ENCODE data around the gene AGPS.
"Not testable (repeated sequence)": the region's sequence is repeated elsewhere in the genome, so short reads cannot be mapped to it uniquely, and the experiment has no call there.

The AGPS gene

DNA sequence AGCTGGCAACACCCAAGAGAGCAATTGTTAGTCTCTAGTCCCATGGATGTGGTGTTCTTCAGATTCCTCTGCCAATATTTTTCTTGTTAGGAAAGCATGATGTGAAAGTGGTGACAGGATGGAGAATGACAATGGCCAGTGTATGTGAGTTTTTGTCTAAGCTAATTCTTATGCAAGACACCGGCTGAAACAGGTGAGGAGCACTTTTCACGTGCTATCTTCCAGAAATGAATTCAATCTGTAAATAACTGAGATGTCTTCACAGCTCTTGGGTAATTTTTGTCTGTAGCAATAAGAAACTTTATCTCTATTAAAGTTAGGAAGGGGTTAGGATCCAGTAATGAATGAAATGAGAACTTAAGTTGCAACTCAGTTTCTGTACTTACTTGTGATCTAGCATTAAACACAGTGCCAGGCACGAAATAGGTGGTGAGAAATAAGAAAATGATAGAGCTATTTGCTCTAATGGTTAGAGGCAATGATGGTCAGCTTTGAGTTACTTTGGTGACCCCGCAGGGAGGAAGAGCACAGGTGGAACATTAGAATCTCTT is 676 bp upstream of the AGPS start:
- DNase-seq: no peak

DNA sequence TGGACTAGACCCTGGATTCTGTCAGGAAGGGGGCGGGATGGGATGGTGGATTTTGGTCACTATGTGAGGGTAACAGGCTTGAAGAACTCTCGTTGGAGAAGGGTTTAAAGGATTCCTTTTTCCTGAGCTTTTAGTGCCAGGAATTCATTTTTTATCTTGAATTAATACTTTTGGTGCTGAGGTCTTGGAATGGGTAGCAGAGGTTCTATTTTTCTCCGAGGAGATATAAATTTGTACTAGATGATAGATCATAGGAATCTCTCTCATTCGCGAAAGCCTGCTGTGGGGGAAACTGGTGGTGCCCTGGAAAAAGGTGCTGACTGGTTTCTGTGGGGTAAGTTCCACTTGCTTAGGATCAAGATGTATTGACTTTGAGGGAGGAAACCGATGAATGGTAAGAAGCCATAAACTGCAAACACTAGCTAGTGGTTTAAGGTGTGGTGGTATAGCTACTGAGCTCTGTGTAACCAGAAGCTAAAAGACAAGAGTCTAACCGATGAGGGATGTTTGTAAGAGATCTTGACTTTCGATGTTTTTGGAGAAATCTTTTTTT is 706 bp downstream of the AGPS start:
- peak; percentile 10 for DNase-seq

DNA sequence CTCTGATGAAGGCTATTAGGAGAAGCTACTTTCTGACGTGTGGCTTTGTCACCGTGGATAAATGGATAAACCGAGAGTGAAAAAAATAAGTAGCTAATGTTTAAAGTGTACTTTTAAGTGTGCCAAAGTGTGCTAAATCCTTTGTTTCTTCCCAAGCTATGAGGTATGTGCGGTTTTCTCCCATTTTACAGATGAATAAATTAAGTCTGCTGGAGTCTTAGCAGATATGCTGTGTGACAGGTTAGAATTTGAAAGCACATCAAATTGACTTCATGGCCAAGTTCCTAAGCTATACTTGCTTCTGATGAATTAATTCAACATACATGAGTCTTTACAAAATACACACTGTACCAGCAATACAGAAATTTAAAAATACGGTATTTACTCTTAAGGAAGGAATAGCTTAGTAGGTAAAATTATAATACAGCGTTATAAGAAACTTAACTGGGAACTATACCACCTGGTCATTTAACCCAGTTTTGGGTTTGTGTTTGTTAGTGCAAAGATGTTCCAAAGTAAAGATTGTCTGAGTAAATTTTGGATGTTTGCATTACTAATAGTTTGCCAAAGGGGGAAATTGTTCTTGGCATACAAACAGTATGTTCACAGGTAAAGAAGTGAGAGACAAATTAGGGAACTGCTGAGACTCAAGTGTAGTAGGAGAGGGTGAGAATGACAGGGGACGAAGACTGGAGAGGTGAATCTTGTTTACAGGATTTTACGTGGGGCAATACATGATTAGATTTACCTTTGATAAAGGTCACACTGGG is 1.4 kb downstream of the AGPS start:
- DNase-seq: no peak

DNA sequence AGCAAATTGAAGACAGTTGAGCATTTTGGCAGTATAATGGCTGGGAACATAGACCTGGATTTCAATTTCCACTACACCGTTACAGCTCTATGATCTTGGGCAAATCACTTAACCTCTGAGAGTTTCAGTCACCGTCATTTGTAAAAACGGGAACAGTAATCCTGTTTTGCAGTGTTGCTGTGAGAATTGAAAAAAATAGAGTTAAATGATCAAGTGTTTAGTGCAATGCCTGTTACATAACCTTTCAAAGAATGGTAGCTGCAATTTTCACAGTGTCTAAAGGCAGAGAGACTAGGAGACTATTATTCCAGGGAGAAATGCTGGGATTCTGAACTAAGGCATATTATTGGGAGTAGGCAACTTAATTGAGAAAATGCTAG is 2.0 kb downstream of the AGPS start:
- DNase-seq: no peak

DNA sequence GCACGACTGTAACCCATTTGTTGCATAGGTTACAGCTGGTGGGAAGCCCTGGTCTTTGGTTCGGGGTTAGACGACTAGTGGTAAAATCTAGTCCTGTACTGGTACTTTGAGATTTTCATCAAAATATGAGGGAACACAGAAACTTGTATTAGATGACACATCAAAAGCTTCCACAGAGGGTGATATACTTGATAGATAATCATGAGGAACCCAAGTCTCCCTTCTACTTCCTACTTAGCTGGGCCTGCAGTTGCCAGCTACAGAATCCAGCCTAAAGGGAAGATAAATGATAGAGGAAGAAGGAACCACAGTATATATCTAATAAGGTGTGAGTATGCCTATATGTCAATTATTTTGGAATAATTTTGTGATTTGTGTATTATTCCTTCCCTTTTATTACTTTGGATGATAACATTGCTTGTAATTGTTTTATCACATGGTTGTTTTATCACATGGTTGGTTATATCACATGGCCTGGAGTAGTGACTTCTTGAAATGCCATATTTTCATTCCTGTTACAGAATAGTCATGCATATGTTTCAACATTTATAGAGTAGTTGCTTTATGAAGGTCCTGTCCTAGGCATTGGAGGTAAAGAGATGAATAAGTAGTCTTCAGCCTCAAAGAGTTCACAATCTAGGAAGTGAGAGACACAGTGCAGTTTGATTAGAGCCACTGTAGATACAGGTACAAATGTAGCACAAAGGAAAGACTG is 2.9 kb downstream of the AGPS start:
- DNase-seq: no peak

DNA sequence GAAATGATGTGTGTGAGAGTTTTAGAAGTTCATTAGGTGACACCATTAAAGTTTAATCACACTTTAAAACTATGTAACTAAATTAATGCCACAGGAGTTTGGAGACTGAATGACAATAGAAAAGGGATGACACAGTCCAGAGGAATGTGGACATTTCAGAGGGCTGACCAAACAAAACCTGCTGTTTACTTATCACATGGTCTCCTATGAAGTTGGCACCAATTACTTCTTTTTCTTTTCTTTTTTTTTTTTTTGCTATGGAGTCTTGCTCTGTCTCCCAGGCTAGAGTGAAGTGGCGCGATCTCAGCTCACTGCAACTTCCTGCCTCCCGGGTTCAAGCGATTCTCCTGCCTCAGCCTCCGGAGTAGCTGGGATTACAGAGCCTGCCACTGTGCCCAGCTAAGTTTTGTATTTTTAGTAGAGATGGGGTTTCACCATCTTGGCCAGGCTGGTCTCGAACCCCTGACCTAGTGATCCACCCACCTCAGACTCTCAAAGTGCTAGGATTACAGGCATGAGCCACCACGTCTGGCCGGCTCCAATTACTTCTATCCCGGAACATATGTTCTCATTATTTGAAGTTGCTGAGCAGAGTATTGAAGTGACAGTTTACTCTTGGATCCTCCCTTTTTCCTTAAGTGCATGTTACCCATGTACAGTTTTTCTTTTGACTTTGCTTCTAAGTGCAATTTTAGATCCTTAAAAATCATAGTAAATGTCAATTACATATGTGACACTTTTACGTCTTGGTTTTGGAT is 4.3 kb downstream of the AGPS start:
- DNase-seq: no peak

DNA sequence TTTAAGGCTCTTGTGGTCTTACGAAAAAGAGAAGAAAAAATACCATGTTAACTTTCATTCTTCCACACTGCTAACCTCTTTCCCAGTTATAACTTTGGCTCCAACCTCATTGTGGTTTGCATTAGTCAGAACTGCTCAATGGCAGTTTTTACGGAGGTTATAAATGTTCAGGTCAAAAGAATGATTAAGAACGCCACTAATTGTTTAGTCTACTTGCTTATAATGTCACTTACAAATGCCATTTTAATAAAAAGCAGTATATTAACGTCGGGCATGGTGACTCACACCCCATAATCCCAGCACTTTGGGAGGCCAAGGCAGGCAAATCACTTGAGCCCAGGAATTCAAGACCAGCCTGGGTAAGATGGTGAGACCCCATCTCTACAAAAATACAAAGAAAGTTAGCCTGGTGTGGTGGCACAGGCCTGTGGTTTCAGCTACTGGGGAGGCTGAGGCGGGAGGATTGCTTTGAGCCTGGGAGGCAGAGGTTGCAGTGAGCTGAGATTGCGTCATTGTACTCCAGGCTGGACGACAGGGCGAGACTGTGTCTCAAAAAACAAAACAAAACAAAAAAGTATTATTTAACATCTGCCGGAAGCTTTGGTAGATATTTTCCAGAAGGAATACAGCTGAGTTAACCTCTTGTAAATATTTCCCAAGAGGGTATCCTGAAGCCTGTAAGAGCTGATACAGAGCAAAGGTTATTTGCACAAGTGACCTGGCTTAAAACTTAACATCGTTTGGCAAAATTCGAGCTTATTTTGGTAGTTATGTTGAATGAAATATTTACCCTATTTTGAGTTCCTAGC is 5.1 kb downstream of the AGPS start:
- no peak for DNase-seq

DNA sequence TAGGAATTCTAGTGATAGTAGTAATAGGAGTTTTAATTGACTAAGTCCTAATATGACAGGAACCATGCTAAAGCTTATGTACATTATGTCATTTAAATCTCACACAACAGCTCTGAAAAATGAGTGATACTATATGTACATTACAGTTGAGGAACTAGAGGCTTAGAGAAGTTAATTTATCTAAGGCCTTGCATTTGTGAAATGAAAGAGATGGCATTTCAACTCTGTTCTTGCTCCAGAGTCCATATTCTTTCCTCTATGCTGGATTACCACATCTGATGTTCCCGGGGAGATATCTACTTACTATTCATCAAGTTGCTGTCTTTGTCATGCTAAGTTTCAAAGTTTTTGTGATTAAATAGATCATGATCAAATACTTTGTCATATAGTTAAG is 5.7 kb downstream of the AGPS start:
- no peak for DNase-seq

DNA sequence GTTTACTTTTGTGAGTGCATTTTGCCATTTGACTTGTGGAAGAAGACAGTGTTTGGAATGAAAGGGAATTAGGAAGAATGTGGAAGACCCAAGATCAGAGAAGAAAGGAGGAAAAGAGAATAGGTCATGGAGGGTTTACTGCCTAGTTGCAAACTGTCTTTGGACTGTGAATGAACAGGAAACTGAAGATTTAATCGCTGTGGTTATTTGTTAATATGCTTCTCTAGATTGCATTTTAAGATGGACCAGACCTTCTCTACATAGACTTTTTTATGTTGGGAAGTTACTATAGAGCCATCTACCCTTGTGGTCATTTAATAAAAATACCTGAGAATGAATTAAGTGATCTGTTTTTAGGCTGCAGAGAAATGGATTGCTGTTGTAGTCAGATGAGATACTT is 6.2 kb downstream of the AGPS start:
- no peak for DNase-seq

DNA sequence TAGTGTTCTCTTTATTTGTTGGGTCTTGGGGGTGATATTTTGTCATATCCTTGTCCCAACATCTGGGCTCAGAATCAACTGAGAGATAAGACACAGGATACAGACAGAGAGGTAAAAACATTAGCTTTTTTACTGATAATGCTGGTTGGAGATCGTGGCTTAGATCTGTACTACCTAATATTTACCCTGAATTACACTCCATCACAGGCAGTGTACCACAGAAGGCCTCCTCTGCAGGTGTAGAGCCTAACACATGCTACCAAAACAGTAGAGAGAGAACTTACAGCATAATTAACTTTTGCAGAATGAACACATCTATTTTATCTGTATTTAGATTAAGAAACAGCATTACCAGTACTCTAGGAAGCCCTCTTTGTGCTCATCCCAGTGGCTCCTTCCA is 6.8 kb downstream of the AGPS start:
- no peak for DNase-seq

DNA sequence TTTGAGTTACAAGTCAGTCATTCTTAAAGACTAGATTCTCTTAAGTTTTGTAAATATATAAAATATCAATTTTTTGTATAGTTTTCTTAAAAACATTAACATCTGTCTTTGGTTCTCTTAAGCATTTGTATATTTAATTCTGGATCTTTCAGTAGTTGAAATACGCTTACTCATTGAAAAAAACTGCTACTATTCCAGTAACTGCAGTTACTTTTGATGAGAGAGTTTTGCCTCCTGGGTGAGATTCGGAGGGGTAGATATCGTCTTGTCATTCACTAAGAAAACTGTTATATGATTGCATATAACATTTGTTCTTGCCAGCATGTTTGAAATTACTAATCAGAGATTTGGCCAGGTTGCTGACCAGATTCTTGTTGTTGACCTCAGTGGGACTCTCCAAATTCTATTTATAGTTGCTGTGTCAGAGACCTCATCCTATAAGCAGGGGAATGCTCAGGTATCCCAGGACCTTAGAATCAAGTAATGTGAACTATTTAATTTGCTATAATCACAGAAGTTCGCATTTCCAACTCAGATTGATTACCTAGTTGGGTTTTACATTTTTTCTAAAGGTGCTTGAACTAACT is 7.9 kb downstream of the AGPS start:
- no peak for DNase-seq

DNA sequence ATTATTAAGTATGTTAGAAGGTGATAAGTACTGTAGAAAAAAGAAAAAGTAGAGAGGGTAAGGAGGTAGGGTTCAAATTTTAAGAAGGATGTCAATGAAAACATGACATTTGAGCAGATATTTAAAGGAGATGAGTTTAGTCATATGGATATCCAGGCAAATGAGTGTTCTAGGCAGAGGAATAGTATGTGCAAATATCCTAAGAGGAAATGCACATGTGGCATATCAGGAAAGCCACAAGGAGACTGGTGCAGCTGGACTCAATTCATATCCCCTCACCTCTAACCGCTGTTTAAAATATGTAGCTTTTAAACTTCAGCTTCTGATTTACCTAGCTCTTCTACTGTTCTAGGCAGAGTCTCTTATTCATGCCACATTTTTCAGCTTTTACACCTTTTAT is 9.5 kb downstream of the AGPS start:
- DNase-seq: no peak

DNA sequence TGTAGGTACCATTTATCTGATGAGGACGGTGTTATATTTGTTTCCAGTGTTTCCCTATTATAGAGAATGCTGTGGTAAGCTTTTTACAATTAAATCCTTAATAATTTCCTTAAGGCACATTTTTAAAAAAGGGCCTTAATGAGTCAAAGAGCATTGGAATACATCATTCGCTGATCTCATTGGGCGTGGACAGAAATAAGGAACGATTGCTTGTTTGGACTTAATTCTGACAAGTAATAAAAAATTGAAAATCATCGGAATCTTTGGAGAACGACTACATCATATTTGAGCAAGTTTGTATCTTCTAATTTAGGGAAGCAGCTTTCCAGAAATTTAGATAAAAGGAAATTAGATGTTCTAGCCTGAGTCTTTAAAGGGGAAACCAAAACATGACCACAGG is 11.3 kb downstream of the AGPS start:
- no peak for DNase-seq

DNA sequence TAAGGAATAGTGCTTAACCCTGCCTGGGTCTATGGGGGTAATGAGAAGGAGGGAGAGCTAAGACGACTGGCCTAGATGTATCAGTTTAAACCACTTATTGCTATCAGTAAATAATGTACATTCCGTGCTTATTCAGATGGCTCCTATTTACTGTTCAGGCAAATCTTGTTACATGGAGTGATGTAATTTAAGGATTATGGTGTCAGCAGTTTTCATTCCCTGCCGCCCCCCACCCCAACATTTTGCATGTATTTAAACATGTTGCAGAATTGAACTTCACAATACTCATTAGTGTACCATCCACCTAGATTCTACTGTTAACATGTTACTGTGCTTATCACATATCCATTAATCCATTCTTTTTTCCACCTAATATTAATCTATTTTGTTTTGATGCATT is 11.7 kb downstream of the AGPS start:
- no peak for DNase-seq

DNA sequence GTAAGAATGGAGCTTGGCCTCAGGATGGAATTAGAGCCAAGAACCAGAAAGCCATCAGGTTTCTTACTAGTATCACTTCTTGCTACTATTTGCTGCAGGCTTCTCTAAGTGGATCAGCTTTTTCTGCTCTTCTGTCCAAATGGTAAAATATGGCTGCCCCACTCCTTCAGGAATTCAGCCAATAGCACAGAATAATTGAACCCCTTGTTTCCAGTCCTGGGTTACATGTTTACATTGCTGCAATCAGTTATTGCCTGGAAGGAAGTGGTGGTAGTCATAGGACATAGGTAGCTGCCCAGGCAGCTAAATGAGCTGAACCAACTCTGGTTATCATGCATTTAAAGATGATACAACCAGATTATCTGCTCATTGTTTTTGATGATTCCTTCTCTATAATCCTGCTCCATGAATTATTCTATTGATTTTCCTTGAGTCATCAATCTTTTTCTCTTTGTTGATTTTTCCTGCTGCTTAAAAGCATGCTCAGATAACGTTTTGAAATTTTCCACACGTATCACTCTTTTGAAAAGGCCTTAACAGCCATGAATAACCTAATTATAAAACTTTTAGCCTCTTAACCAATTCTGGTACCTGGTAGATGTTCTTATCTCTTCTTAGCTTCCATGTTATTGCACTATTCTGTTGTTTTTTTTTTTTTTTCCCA is 12.6 kb downstream of the AGPS start:
- DNase-seq: no peak

DNA sequence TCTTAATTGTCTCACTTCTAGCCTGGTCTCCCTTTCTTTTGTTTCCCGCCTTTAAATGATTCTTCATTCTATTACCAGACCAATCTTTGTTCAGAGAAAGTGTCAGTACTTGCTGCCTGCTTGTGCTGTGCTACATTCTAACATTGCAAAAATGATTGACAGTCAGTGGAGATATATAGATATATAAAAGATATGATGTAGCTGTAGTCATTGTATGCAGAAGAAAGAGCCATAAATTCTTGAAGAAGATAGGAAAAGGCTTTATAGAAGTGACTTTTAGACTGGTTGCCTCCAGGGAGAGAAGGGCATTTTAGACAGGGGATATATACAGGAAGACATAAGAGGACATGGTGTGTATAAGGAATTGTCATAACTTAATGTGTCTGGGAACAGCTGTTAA is 13.6 kb downstream of the AGPS start:
- no peak for DNase-seq

DNA sequence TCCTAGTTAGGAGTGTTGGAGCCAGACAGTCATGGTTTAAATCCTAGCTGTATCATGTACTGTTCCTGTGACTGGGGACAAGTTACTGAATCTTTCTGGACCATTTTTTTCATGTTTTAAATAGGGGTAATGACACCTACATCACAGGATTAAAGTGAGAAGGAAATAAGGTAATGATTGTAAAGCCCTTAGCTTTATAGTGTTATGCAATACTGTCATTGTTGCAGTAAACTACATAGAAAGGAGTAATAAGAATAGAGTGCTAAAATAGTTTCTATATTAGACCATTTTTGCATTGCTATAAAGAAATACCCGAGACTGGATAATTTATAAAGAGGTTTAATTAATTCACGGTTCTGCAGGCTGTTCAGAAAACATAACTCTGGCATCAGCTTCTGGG is 14.5 kb downstream of the AGPS start:
- DNase-seq: no peak

DNA sequence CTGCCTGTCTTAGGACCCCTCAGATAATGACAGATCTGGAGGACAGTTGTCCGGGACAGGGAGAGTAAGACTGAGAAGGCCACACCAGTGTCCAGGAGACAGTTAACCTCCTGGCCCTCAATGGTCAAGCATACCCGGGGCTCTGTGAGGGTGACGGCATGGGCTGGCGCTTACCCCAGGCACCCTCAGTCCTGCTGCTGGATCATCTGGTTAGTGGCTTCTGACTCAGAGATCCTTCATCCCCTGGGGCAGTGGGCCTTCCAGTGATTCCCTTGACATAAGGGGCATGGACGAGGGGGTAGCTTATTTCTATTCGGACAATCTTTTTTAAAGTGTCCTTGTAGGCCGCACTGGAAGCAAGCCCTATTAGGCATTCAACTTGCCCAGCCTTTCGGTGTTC is 18.1 kb downstream of the AGPS start:
- not testable (repeated sequence) for DNase-seq

DNA sequence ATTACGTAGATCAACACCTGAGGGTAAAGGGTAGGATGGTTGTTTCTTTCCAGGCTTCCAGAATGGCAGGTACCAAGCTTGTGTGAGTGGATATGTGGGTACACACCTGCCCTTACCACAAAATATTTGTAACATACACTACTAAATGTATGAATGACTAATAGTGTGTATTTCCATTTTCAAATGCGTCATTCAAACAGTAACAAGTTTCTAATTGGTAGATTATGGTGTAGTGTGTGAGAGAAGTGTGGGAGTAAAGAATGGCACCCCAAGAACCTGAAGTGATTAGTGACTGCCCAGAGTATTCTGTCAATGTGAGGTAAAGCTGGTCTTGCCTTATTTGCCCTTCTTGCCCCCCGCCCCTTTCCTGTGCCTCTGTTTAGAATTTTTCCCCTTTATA is 21.1 kb downstream of the AGPS start:
- DNase-seq: no peak

DNA sequence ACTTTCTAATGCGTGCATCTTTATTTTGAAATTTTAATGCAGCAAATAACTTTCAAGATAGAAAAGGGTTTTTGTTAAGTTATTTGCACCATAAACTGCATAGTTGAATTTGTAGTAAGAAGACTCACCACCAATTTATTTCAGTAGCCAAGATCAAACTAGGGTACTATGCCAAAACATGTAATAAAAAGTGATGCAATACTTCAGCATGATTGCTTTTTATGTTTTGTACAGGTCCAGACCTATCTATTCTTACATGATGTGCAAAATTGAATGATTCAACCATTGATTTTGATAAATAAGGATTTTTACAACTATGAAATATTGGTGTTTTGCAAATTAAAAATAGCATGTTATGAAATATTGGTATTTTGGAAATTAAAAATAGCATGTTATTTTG is 26.7 kb downstream of the AGPS start:
- no peak for DNase-seq

DNA sequence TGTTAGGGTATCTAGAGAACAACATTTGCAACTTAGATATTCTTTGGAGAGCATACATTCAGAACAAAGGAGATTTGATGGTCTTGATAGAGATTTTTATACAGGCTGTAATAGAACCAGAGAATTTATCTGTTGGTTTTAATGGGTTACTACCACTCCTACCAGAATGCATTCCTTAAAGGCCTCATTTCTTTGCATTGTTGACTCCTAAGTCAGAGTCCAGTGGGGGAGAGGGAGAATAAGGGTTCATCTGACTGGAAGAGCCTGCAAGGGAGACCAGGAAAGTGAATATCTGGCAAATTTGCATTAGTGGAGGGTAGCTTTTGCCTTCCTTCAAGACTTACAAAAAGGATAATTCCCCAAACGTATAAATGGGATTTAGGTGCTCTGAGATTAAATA is 29.7 kb downstream of the AGPS start:
- DNase-seq: no peak

DNA sequence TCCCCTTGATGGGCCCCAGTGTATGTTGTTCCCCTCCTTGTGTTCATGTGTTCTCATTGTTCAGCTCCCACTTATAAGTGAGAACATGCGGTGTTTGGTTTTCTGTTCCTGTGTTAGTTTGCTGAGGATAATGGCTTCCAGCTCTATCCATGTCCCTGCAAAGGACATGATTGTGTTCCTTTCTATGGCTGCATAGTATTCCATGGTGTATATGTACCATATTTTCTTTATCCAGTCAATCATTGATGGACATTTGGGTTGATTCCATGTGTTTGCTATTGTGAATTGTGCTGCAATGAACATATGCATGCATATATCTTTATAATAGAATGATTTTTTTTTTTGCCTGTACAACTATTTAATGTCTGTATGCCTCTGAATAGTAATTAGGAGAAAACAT is 31.5 kb downstream of the AGPS start:
- DNase-seq: not testable (repeated sequence)

All from NCI-H748 treated with DMSO at 0.1 percent for 48 hours (cell line).